Erythroblast (primary cell): Measurements from ENCODE around the gene MRLN.
A peak's percentile ranks its signal among the peaks of the same experiment; 100 is the strongest.
"Not testable (repeated sequence)": the region's sequence is repeated elsewhere in the genome, so short reads cannot be mapped to it uniquely, and the experiment has no call there.

Source experiments
- DNase-seq, 2 experiments: peaks; one replicate each; lab custom pipeline; 2025; lab: John Stamatoyannopoulos, UW
- GATA1 ChIP-seq: IDR thresholded peaks from 2 replicates; pipeline ENCODE4 v1.6.1; 2011; ENCODE audit warnings: low read depth, mild to moderate bottlenecking, control low read depth, low read length, moderate library complexity
- POLR2A ChIP-seq: IDR thresholded peaks from 2 replicates; pipeline ENCODE4 v1.6.1; 2011; ENCODE audit warnings: mild to moderate bottlenecking, low read length

Gene MRLN

DNA sequence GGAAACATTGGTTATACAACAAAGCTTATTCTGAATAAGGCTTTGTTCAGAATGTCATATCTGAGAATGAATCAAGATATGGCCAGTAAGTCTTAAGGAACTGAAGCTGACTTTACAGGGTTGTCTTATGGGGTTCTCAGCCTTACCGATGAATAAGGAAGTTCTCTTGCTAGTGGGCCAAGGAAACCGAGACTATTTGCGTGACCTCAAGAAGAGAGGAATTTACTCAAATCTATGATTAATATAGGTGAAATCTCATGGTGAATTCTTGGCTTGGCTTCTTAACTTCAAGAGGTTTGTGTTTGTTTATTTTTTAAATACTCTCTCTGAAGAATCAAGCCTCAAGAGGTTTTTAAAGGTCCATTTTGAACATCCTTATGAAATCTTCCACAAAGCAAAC lies 4.7 kb upstream of the MRLN start:
- TF ChIP-seq POLR2A (no peak), GATA1 (no peak)
- no peak for DNase-seq

DNA sequence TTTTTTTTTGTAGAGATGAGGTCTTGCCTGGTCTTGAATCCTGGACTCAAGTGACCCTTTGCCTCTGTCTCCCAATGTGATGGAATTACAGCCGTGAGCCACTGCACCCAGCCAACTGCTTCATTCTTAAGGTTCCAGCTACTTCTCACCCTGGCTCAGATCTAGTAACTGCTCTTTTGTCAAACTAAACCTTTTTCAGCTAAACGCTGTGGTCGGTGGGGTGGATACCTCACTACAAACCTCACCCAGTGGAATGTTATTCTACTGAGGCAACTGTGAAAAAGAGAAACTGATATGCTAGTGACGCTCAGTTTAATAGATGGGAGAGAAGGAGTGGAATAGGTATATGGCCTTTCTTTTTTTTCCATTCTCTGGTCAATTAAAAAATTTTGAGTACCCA lies 1.7 kb upstream of the MRLN start:
- TF ChIP-seq POLR2A (no peak), GATA1 (no peak)
- no peak for DNase-seq

GRCh38 chr10:59752278-59752940 lies 846 bp downstream of the MRLN start:
- DNase-seq: no peak
- TF ChIP-seq GATA1 (no peak), POLR2A (no peak)

GRCh38 chr10:59750155-59750945 lies 2.9 kb downstream of the MRLN start:
- TF ChIP-seq POLR2A (no peak), GATA1 (no peak)
- no peak for DNase-seq

- no peak for DNase-seq
Measured at GRCh38 chr10:59748834-59749233, 4.4 kb downstream of the MRLN start.

GRCh38 chr10:59745163-59745650 lies 8.0 kb downstream of the MRLN start:
- TF ChIP-seq GATA1: no peak
- no peak for TF ChIP-seq POLR2A
- peak; percentile 9 to 65 for DNase-seq

More at GRCh38 chr10:59748834-59749233, 4.4 kb downstream of the MRLN start:
- TF ChIP-seq GATA1: no peak
- no peak for TF ChIP-seq POLR2A

GRCh38 chr10:59744762-59745161 lies 8.5 kb downstream of the MRLN start:
- DNase-seq: peak; percentile 17 to 64

- not testable (repeated sequence) for DNase-seq
Measured at GRCh38 chr10:59744156-59744555, 9.1 kb downstream of the MRLN start.

DNA sequence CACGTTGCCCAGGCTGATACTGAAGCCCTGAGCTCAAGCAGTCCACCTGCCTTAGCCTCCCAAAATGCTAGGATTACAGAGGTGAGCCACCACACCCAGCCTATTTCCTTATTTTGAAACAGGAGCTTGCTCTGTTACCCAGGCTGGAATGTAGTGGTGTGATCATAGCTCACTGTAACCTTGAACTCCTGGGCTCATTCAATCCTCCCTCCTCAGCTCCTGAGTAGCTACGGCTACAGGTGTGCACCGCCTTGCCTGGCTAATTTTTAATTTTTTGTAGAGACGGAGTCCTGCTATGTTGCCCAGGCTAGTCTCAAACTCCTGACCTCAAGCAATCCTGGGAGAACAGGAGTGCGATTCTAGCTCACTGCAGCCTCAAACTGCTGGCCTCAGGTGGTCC lies 11.7 kb downstream of the MRLN start:
- TF ChIP-seq GATA1: no peak
- no peak for TF ChIP-seq POLR2A
- DNase-seq: no peak

DNA sequence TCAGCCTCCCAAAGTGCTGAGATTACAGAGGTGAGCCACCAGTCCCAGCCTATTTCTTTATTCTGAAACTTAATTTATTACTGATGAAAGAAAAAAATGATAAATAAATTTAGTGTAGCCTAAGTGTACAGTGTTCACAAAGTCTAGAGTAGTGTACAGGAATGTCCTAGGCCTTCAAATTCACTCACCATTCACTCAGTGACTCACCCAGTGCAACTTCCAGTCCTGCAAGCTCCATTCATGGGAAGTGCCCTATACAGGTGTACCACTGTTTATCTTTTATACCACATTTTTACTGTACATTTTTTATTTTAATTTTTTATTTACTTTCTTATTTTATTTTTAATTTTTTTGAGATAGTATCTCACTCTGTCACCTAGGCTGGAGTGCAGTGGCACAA lies 12.2 kb downstream of the MRLN start:
- no peak for DNase-seq
- TF ChIP-seq GATA1 (no peak), POLR2A (no peak)

DNA sequence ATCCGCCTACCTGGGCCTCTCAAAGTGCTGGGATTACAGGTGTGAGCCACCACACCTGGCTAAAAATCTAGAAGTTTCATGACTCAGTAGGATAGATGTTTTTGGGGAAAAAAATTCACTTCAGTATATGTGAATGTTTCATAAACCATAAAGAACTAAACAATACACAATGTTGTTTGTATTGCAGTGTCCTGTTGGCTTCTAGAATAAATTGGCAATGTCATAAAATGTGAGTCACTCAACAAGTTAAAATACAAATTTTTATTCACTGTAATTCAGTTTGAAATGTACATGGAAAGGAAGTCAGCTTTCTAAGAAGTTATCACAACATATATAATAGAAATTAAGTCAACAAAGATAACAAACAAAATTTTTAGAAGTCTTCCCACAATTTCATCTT lies 16.5 kb downstream of the MRLN start:
- no peak for TF ChIP-seq GATA1
- TF ChIP-seq POLR2A: no peak
- DNase-seq: no peak

DNA sequence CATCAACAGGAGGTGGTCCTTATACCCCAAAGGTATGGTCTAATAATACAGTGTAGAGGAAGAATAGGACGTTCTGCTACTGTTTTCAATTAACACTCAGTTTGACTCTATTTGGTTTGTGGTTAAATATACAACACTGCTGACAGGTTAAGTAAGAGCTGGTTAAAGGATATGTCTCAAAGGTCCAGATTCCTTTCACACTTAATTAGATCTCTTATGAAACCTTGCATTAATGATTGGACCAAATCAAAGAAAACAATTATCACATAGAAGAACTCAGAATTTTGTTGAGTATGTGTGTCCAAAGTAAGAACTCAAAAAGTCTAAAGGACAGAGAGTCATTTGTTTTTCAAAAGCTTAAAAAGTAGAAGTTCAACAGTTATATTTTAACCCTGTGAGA lies 18.0 kb downstream of the MRLN start:
- no peak for DNase-seq
- TF ChIP-seq GATA1: no peak
- no peak for TF ChIP-seq POLR2A

GRCh38 chr10:59734014-59734462 lies 19.2 kb downstream of the MRLN start:
- no peak for TF ChIP-seq GATA1
- no peak for TF ChIP-seq POLR2A
- DNase-seq: no peak

- peak; percentile 31 to 71 for DNase-seq
Measured at GRCh38 chr10:59733321-59734013, 19.8 kb downstream of the MRLN start.

- not testable (repeated sequence) for DNase-seq
Measured at GRCh38 chr10:59732849-59733248, 20.4 kb downstream of the MRLN start.

- peak; percentile 40 to 85 for DNase-seq
Measured at GRCh38 chr10:59729167-59729566, 24.1 kb downstream of the MRLN start.
